Measurements from ENCODE around the gene KDM4B. TPM values are rescaled to one million over a fixed set of nuclear protein-coding genes. Genes with fewer than 3 reads are reported as not detected.

Gene KDM4B
- total and polyA plus RNA-seq, 4 experiments from 2014 or later: 3.2 to 50.4 (median 29.9) TPM

DNA sequence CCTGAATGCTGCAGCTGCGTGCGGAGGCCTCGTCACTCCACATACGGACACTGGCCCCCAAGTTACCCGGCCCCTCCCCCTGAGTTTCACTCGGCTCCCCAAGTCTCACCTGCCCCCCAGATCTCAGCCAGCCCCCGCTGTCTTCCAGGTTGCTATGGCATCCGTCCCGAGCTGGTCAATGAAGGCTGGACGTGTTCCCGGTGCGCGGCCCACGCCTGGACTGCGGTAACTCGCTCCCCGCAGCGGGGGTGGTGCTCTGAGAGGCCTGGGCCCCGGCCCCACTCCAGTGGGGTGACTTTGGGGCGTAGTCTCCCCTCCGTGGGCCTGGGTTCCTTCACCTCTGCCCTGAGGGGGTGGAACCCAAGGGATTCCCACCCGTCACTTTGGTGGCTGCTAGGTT lies 168.2 kb downstream of the KDM4B start:
- H3K9me3 ChIP-seq (ENCODE audit: control insufficient read depth in 1 of 2, low read length in 2 of 2): no peaks in the 10 kb centered on the region
- H3K36me3 Mint-ChIP-seq: peaks cover 25 to 42% of the 10 kb centered on the region in 2 donors
- peaks cover 11% of the 10 kb centered on the region for H3K36me3 ChIP-seq (ENCODE audit: insufficient read depth, low read length)
- H3K4me3 ChIP-seq (ENCODE audit: low read length in 2 of 2): no peak overlapping the region
- no peaks in the 10 kb centered on the region for H3K27me3 ChIP-seq (ENCODE audit: insufficient read depth, low read length)
- H3K9me3 Mint-ChIP-seq: peaks cover 0 to 2% (median 0%) of the 10 kb centered on the region in 8 donors
- no peak for DNase-seq
- ChIA-PET POLR2A (ENCODE audit: partially characterized antibody) (no interaction called here), CTCF (ENCODE audit: partially characterized antibody) (interaction anchor here (0.6 kb wide), 1 partner anchor 15 kb away, joined by 4 read pairs; no protein-coding TSS in a partner anchor)
- H3K27me3 Mint-ChIP-seq: no peaks in the 10 kb centered on the region
- no peak overlapping the region for H3K4me3 Mint-ChIP-seq
- H3K27ac Mint-ChIP-seq: no peak overlapping the region
- intact Hi-C loops (cut with micrococcal nuclease): no loop called here
- peaks cover 17 to 33% (median 19%) of the 10 kb centered on the region in 4 donors for H3K4me1 Mint-ChIP-seq
- H3K4me1 ChIP-seq (ENCODE audit: insufficient read depth, low read length): peaks cover 27% of the 10 kb centered on the region
- H3K27ac ChIP-seq (ENCODE audit: low read depth, low read length): no peak overlapping the region

DNA sequence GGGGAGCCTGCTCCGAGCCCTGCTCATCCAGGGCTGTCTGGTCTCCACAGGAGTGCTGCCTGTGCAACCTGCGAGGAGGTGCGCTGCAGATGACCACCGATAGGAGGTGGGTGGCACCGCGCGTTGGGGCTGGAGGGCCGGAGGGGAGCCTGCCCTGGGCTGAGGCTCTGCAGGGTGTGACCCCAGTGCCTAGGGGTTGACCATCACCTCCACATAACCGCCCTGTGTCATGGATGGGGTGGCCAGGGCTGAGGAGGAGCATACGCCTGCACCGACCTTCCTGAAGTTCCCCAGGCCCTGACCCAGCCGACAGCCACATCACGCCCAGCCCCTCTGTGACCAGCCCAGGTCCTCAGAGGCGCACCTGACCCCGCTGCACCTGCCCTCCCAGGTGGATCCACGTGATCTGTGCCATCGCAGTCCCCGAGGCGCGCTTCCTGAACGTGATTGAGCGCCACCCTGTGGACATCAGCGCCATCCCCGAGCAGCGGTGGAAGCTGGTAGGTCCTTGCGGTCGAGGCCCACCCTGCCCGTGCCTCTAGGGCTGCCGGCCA lies 168.7 kb downstream of the KDM4B start:
- peaks cover 27% of the 10 kb centered on the region for H3K4me1 ChIP-seq (ENCODE audit: insufficient read depth, low read length)
- no peak overlapping the region for H3K27ac ChIP-seq (ENCODE audit: low read depth, low read length)
- no peaks in the 10 kb centered on the region for H3K27me3 ChIP-seq (ENCODE audit: insufficient read depth, low read length)
- Mint-ChIP-seq H3K27ac (no peak overlapping the region), H3K9me3 (peaks cover 0 to 2% (median 0%) of the 10 kb centered on the region in 8 donors), H3K4me3 (no peak overlapping the region), H3K27me3 (no peaks in the 10 kb centered on the region), H3K4me1 (peaks cover 17 to 33% (median 19%) of the 10 kb centered on the region in 4 donors), H3K36me3 (peaks cover 25 to 38% of the 10 kb centered on the region in 2 donors)
- intact Hi-C loops (cut with micrococcal nuclease): no loop called here
- CTCF ChIA-PET (ENCODE audit: partially characterized antibody): no interaction called here
- H3K9me3 ChIP-seq (ENCODE audit: control insufficient read depth in 1 of 2, low read length in 2 of 2): no peaks in the 10 kb centered on the region
- DNase-seq: no peak
- POLR2A ChIA-PET (ENCODE audit: partially characterized antibody): no interaction called here
- H3K36me3 ChIP-seq (ENCODE audit: insufficient read depth, low read length): peaks cover 11% of the 10 kb centered on the region
- H3K4me3 ChIP-seq (ENCODE audit: low read length in 2 of 2): no peak overlapping the region

DNA sequence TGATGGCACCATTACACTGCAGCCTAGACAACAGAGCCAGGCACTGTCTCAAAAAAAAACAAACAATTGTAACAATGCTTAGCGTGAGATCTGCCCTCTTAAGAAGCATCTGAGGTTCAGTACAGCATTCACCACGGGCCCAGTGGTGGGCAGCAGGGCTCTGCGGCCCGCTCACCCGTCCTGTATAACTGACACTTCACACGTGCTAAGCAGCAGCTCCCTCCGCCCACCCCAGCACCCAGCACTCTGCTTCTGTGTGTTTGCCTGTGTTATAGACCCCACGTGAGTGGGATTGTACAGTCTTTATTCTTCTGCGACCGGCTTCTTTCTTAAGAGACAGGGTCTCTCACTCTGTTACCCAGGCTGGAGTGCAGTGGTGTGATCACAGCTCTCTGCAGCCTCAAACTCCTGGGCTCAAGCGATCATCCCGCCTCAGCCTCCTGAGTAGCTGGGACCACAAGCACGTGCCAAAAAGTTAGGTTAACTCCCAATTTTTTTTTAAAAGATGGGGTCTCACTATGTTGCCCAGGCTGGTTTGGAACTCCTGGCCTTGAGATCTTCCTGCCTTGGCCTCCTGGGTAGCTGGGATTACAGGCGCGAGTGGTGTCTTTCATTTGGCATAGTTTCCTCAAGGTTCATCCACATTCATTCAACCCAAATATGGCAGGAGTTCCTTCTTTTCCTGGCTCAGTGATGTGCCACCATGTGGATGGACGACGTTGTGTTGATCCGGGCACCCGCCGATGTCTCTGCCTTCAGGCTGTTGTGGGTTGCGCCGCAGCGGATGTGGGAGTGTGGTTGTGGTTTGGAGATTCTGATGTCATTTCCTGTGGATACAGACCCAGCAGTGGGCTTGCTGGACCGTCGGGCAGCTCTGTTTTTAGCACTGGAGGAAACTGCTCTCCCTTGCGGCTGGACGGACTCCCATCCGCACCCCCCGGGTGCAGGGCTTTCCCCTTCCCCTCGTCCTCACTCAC lies 170.0 kb downstream of the KDM4B start:
- H3K4me1 Mint-ChIP-seq: peaks cover 17 to 36% (median 19%) of the 10 kb centered on the region in 4 donors
- H3K9me3 Mint-ChIP-seq: peaks cover 0 to 2% (median 0%) of the 10 kb centered on the region in 8 donors
- intact Hi-C loops (cut with micrococcal nuclease): no loop called here
- CTCF ChIA-PET (ENCODE audit: partially characterized antibody): no interaction called here
- Histone ChIP-seq H3K27me3 (ENCODE audit: insufficient read depth, low read length) (no peaks in the 10 kb centered on the region), H3K4me3 (ENCODE audit: low read length in 2 of 2) (no peak overlapping the region), H3K36me3 (ENCODE audit: insufficient read depth, low read length) (peaks cover 5% of the 10 kb centered on the region), H3K27ac (ENCODE audit: low read depth, low read length) (no peak overlapping the region), H3K4me1 (ENCODE audit: insufficient read depth, low read length) (peaks cover 27% of the 10 kb centered on the region), H3K9me3 (ENCODE audit: control insufficient read depth in 1 of 2, low read length in 2 of 2) (no peaks in the 10 kb centered on the region)
- peaks cover 30 to 38% of the 10 kb centered on the region in 2 donors for H3K36me3 Mint-ChIP-seq
- H3K27me3 Mint-ChIP-seq: no peaks in the 10 kb centered on the region
- peak; percentile 67 to 82 (median 73) for DNase-seq
- POLR2A ChIA-PET (ENCODE audit: partially characterized antibody): no interaction called here
- H3K4me3 Mint-ChIP-seq: peak overlapping the region; percentile 52 to 85 (median 64)
- H3K27ac Mint-ChIP-seq: peak overlapping the region; percentile 74 to 97 (median 81)

DNA sequence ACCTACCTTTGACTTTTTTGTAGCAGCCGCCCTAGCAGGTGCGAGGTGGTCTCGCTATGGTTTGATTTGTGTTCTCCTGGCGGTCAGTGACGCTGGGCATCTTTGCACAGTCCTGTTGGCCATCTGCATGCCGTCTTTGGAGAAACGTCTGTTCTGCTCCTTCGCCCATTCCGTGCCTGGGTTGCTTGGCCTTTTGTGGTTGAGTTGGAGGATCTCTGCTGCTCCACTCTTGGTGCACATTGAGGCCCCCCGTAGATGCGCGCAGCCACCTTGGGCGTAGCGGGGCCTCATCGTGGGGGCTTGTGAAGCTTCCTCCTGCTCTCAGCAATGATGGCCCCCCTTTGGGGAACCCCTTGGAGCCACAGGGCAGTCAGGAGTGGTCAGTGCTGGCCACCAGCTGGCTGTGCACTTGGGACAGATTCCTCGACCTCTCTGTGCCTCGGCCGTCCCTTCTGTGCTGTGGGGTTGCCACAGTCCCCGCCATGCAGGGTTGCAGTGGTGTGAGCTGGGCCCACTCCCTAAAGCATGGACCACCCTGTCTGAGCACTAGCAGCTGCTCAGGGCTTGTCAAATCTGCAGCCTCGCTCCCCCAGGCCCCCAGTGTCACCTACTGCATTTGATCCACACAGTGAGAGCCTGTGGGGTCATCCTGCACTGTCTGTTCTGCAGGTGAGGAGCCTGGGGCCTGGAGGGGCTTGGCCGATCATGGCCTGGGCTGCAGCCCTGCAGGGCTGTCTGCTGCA lies 170.8 kb downstream of the KDM4B start:
- no peak overlapping the region for H3K4me3 ChIP-seq (ENCODE audit: low read length in 2 of 2)
- peaks cover 5% of the 10 kb centered on the region for H3K36me3 ChIP-seq (ENCODE audit: insufficient read depth, low read length)
- CTCF ChIA-PET (ENCODE audit: partially characterized antibody): no interaction called here
- H3K27me3 Mint-ChIP-seq: no peaks in the 10 kb centered on the region
- peak overlapping the region in 7 of 8 donors; percentile 52 to 85 (median 67) for H3K4me3 Mint-ChIP-seq
- POLR2A ChIA-PET (ENCODE audit: partially characterized antibody): no interaction called here
- peak overlapping the region; percentile 74 to 97 (median 81) for H3K27ac Mint-ChIP-seq
- peaks cover 0 to 2% (median 0%) of the 10 kb centered on the region in 8 donors for H3K9me3 Mint-ChIP-seq
- intact Hi-C loops (cut with micrococcal nuclease): no loop called here
- no peak for DNase-seq
- peaks cover 17 to 36% (median 19%) of the 10 kb centered on the region in 4 donors for H3K4me1 Mint-ChIP-seq
- H3K4me1 ChIP-seq (ENCODE audit: insufficient read depth, low read length): peaks cover 27% of the 10 kb centered on the region
- no peak overlapping the region for H3K27ac ChIP-seq (ENCODE audit: low read depth, low read length)
- H3K27me3 ChIP-seq (ENCODE audit: insufficient read depth, low read length): no peaks in the 10 kb centered on the region
- peaks cover 26 to 33% of the 10 kb centered on the region in 2 donors for H3K36me3 Mint-ChIP-seq
- H3K9me3 ChIP-seq (ENCODE audit: control insufficient read depth in 1 of 2, low read length in 2 of 2): no peaks in the 10 kb centered on the region

DNA sequence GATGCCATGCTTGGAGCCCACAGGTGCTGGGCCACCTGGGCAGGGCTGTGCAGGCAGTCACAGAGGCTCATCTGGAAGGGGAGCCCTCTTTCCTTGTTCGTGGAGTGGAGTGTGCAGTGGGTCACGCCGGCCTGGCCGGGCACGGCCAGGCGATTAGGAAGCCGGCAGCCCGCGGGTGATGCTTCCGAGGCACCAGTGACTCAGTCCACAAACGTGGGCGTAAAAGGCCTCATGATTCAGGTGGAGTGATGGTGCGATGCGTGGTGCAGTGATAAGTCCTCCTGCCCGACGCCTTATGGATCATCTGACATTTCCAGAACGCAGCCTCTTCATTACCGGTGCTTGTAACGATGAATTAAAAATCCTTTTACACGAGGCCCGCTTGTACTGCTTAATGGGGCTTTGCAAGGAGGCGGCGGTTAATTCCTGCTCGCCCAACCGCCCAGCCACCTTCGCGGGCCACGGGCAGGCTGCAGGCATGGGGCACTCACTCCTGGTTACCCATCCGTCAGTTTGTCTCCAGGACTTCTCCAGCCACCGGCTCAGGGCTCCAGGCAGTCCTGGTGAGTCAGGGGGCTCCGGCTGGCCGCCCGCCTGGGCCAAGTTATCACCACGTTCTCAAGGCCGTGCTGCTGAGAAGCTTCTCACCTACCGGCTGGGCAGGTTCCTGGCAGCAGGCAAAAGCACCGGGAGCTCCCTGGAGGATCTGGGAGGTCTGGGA lies 172.4 kb downstream of the KDM4B start:
- no peak overlapping the region for H3K27ac ChIP-seq (ENCODE audit: low read depth, low read length)
- no peaks in the 10 kb centered on the region for H3K27me3 ChIP-seq (ENCODE audit: insufficient read depth, low read length)
- intact Hi-C loops (cut with micrococcal nuclease): no loop called here
- Mint-ChIP-seq H3K9me3 (peaks cover 0 to 2% (median 0%) of the 10 kb centered on the region in 8 donors), H3K4me3 (no peak overlapping the region), H3K27ac (no peak overlapping the region), H3K27me3 (no peaks in the 10 kb centered on the region), H3K36me3 (peaks cover 31 to 36% of the 10 kb centered on the region in 2 donors), H3K4me1 (peaks cover 17 to 36% (median 19%) of the 10 kb centered on the region in 4 donors)
- ChIA-PET POLR2A (ENCODE audit: partially characterized antibody) (no interaction called here), CTCF (ENCODE audit: partially characterized antibody) (no interaction called here)
- no peak for DNase-seq
- H3K9me3 ChIP-seq (ENCODE audit: control insufficient read depth in 1 of 2, low read length in 2 of 2): no peaks in the 10 kb centered on the region
- H3K4me3 ChIP-seq (ENCODE audit: low read length in 2 of 2): no peak overlapping the region
- peaks cover 5% of the 10 kb centered on the region for H3K36me3 ChIP-seq (ENCODE audit: insufficient read depth, low read length)
- peaks cover 27% of the 10 kb centered on the region for H3K4me1 ChIP-seq (ENCODE audit: insufficient read depth, low read length)

DNA sequence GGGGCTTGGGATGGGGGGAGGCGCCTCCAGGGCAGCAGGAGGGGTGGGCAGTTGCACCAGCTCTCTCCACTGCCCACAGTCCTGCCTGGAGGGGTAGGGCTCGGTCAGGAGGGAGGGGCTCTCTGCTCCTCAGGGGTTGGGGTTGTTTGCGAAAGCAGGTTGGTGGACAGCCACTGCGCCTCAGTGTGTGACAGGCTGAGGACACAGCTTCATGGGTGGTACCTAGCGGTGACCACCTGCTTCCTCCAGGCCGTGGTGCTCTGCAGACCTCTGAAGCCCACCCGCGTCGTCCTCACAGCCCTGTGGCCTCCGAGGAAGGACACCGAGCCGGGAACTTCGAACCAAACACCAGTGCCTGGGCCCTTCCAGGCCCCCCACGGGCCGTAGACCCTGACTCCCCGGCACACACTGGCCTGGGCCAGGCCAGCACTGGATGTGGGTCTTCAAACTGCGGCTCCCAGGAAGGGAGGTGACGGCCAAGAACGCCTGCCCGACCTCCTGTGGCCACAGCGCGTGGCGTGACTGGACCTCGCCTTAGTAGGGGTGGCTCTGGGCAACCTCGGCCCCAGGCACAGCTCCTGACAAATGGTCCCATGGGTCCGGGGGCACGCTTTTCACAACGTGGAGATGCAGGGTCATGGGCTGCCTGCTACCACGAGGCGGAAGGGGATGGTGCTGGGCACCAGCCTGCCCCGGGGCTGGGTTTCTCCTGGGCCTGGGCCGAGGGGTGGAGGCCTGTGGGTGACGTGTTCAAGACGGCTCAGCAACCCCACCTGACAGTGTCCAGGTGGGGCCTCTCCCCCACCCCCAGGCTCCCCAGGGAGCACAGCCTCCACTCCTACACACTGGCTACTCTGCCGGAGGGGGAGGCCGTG lies 173.2 kb downstream of the KDM4B start:
- ChIA-PET POLR2A (ENCODE audit: partially characterized antibody) (no interaction called here), CTCF (ENCODE audit: partially characterized antibody) (no interaction called here)
- H3K4me3 Mint-ChIP-seq: no peak overlapping the region
- no peaks in the 10 kb centered on the region for H3K27me3 ChIP-seq (ENCODE audit: insufficient read depth, low read length)
- no peaks in the 10 kb centered on the region for H3K27me3 Mint-ChIP-seq
- peaks cover 5% of the 10 kb centered on the region for H3K36me3 ChIP-seq (ENCODE audit: insufficient read depth, low read length)
- peaks cover 15 to 33% (median 19%) of the 10 kb centered on the region in 4 donors for H3K4me1 Mint-ChIP-seq
- H3K9me3 ChIP-seq (ENCODE audit: control insufficient read depth in 1 of 2, low read length in 2 of 2): no peaks in the 10 kb centered on the region
- H3K27ac ChIP-seq (ENCODE audit: low read depth, low read length): no peak overlapping the region
- H3K4me3 ChIP-seq (ENCODE audit: low read length in 2 of 2): no peak overlapping the region
- peaks cover 0 to 2% (median 0%) of the 10 kb centered on the region in 8 donors for H3K9me3 Mint-ChIP-seq
- DNase-seq: no peak
- no peak overlapping the region for H3K27ac Mint-ChIP-seq
- peaks cover 36 to 37% of the 10 kb centered on the region in 2 donors for H3K36me3 Mint-ChIP-seq
- intact Hi-C loops (cut with micrococcal nuclease): no loop called here
- peaks cover 27% of the 10 kb centered on the region for H3K4me1 ChIP-seq (ENCODE audit: insufficient read depth, low read length)

Measured in CD4-positive, alpha-beta memory T cell (primary cell).